ENCODE data around the gene ABCC8.

Gene ABCC8

GRCh38 chr11:17478070-17478469 lies 1.4 kb upstream of the ABCC8 start:
- Histone ChIP-seq H3K9me3 (ENCODE audit: control insufficient read depth, insufficient read depth, low read depth, low read length) (no peaks in the 10 kb centered on the region), H3K36me3 (ENCODE audit: control insufficient read depth in 2 of 2, insufficient read depth in 1 of 2, low read length in 2 of 2) (no peaks in the 10 kb centered on the region), H3K4me1 (ENCODE audit: control insufficient read depth, insufficient read depth, low read length) (no peaks in the 10 kb centered on the region; the same call in 1 of the 2 replicates), H3K4me3 (ENCODE audit: low read depth, low read length) (no peak overlapping the region), H3K27ac (ENCODE audit: extremely low read depth, low read depth, low read length) (no peak overlapping the region)
- POLR2A ChIA-PET = no interaction called here
- CTCF ChIA-PET = interaction anchor here (0.8 kb wide), 1 partner anchor 14 kb away, joined by 4 read pairs; no protein-coding TSS in a partner anchor
- TF ChIP-seq REST (tag by site-specific recombination; IDR thresholded peaks at IDR 0.05) (peak; percentile 85), ZNF274 (IDR thresholded peaks at IDR 0.05; ENCODE audit: low read length) (no peak), ZNF274 (tag by site-specific recombination; IDR thresholded peaks at IDR 0.05; ENCODE audit: borderline replicate concordance) (no peak), ZNF404 (tag by site-specific recombination; IDR thresholded peaks at IDR 0.05) (no peak), ZFP37 (tag by site-specific recombination; IDR thresholded peaks at IDR 0.05) (no peak), ZFP41 (tag by site-specific recombination; IDR thresholded peaks at IDR 0.05; ENCODE audit: borderline replicate concordance) (no peak), ZIC2 (tag by site-specific recombination; IDR thresholded peaks at IDR 0.05) (no peak), ZNF549 (tag by site-specific recombination; IDR thresholded peaks at IDR 0.05) (no peak), ZNF701 (tag by site-specific recombination; IDR thresholded peaks at IDR 0.05) (no peak)

DNA sequence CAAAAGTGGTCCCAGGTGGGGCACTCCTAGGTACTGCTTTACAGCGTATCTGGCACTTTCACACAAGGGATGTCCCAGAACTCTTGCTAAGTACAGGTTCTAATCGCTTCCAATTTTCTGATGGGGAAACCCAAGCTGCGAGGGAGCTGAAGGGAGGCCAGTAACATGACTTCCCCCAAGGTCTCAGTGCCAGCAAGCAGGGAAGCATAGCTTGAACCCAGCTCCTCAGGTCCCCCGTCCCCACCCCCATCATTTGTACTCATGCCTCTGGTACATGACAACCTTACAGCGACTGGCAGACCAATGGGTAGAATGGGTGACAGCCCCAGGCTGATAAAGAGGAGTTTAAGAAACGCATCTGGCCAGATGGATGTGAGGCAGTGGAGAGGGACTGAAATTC lies 716 bp upstream of the ABCC8 start:
- Histone ChIP-seq H3K9me3 (ENCODE audit: control insufficient read depth, insufficient read depth, low read depth, low read length) (no peaks in the 10 kb centered on the region), H3K4me3 (ENCODE audit: low read depth, low read length) (no peak overlapping the region), H3K36me3 (ENCODE audit: control insufficient read depth in 2 of 2, insufficient read depth in 1 of 2, low read length in 2 of 2) (no peaks in the 10 kb centered on the region), H3K4me1 (ENCODE audit: control insufficient read depth, insufficient read depth, low read length) (no peaks in the 10 kb centered on the region; the same call in 1 of the 2 replicates), H3K27ac (ENCODE audit: extremely low read depth, low read depth, low read length) (no peak overlapping the region)
- ChIA-PET POLR2A (no interaction called here), CTCF (no interaction called here)
- TF ChIP-seq ZNF174 (tag by site-specific recombination; IDR thresholded peaks at IDR 0.05) = no peak
- no peak for TF ChIP-seq ZBTB48 (tag by site-specific recombination; IDR thresholded peaks at IDR 0.05)

GRCh38 chr11:17477084-17477333 lies 364 bp upstream of the ABCC8 start:
- Histone ChIP-seq H3K9me3 (ENCODE audit: control insufficient read depth, insufficient read depth, low read depth, low read length) (no peaks in the 10 kb centered on the region), H3K4me3 (ENCODE audit: low read depth, low read length) (peak overlapping the region; percentile 14; the same call in 1 of the 2 replicates), H3K27ac (ENCODE audit: extremely low read depth, low read depth, low read length) (no peak overlapping the region), H3K4me1 (ENCODE audit: control insufficient read depth, insufficient read depth, low read length) (no peaks in the 10 kb centered on the region; the same call in 1 of the 2 replicates), H3K36me3 (ENCODE audit: control insufficient read depth in 2 of 2, insufficient read depth in 1 of 2, low read length in 2 of 2) (no peaks in the 10 kb centered on the region)
- ChIA-PET POLR2A (no interaction called here), CTCF (no interaction called here)
- TF ChIP-seq SP3 (tag by site-specific recombination; IDR thresholded peaks at IDR 0.05) = peak; percentile 72
- TF ChIP-seq ZNF423 (tag by site-specific recombination; IDR thresholded peaks at IDR 0.05) = no peak
- peak; percentile 96 for TF ChIP-seq KLF1 (tag by site-specific recombination; IDR thresholded peaks at IDR 0.05)
- TF ChIP-seq ZBTB1 (tag by site-specific recombination; IDR thresholded peaks at IDR 0.05) = no peak
- TF ChIP-seq ZFHX2 (tag by site-specific recombination; conservative IDR thresholded peaks at IDR 0.05) = 0 out of 2 replicates have a peak, but pooled peaks have one; percentile 6
- TF ChIP-seq, protein P1, sequence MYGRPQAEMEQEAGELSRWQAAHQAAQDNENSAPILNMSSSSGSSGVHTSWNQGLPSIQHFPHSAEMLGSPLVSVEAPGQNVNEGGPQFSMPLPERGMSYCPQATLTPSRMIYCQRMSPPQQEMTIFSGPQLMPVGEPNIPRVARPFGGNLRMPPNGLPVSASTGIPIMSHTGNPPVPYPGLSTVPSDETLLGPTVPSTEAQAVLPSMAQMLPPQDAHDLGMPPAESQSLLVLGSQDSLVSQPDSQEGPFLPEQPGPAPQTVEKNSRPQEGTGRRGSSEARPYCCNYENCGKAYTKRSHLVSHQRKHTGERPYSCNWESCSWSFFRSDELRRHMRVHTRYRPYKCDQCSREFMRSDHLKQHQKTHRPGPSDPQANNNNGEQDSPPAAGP (tag by site-specific recombination; IDR thresholded peaks at IDR 0.05) = peak; percentile 15; the same call in 1 of the 2 replicates
